Naive thymus-derived CD8-positive, alpha-beta T cell (primary cell): Measurements from ENCODE around the gene NR6A1. TPM values are rescaled to one million over a fixed set of nuclear protein-coding genes. Genes with fewer than 3 reads are reported as not detected.
A peak's percentile ranks its signal among the peaks of the same experiment; 100 is the strongest.

Experiments used
- ATAC-seq, 2 donors: fragments of 150-1000 bp; cut with Tn5 transposase in 1 of 2; sonication (Bioruptor Pico), chemical (Tn5 transposase) in 1 of 2; 1 replicate in 1 of 2; 2 replicates in 1 of 2; pipeline ENCODE4 v1.10.0; 2021; ENCODE audit warnings: mild to moderate bottlenecking in 2 of 2, moderate library complexity in 2 of 2
- POLR2A ChIA-PET: fragments of 350-600 bp; sonication (Branson Sonifier 250); formaldehyde crosslinking; loops from one replicate; lab custom pipeline; 2021; ENCODE audit warnings: antibody characterized with exemption; lab: Charles Lee
- DNase-seq, 10 donors: peaks; one replicate each; pipeline versions ENCODE4 v3.0.0 to v3.0.0-alpha.2; 2020 to 2022
- H3K27ac Mint-ChIP-seq, 10 donors: one replicate each; pipeline ENCODE4 v1.8.0; 2020 to 2022; ENCODE audit warnings: mild to moderate bottlenecking in 10 of 10, mixed read lengths in 10 of 10, moderate library complexity in 4 of 10, inconsistent platforms in 1 of 10
- H3K27me3 Mint-ChIP-seq, 5 donors: one replicate each; pipeline ENCODE4 v1.8.0; 2021 to 2022; ENCODE audit warnings: mixed read lengths in 5 of 5
- H3K36me3 Mint-ChIP-seq, 3 donors: one replicate each; pipeline ENCODE4 v1.8.0; 2020 to 2022; ENCODE audit warnings: mixed read lengths in 3 of 3, mild to moderate bottlenecking in 2 of 3, inconsistent platforms in 1 of 3
- H3K4me1 Mint-ChIP-seq, 4 donors: one replicate each; pipeline ENCODE4 v1.8.0; 2021 to 2022; ENCODE audit warnings: mixed read lengths in 4 of 4
- H3K4me3 Mint-ChIP-seq, 10 donors: one replicate each; pipeline ENCODE4 v1.8.0; 2020 to 2022; ENCODE audit warnings: mild to moderate bottlenecking in 10 of 10, mixed read lengths in 10 of 10, moderate library complexity in 6 of 10, inconsistent platforms in 1 of 10
- H3K9me3 Mint-ChIP-seq, 9 donors: one replicate each; pipeline ENCODE4 v1.8.0; 2020 to 2022; ENCODE audit warnings: mixed read lengths in 9 of 9, mild to moderate bottlenecking in 3 of 9, inconsistent platforms in 1 of 9, moderate library complexity in 1 of 9
- polyA plus RNA-seq, 3 donors: library from polyadenylated mRNA; unstranded; fragments of 300-500 nt; fragmentation: Illumina TruSeq; gene quantifications; one replicate each; pipeline ENCODE4 v1.2.3, GENCODE V29; 2021
- total RNA-seq, 8 experiments: library from RNA in 2 of 8; stranded (reverse) in 2 of 8; gene quantifications; one replicate each; pipeline ENCODE4 v1.2.3 and lab custom pipeline; 2021 to 2026

The NR6A1 gene
- total RNA-seq = under 1 TPM in 1 of 2 experiments, not detected in 1; 0.05 TPM
- not detected for polyA plus RNA-seq
- 0 to 3.1 (median 0.04) reads per million in 6 experiments for total RNA-seq (lab: John Stamatoyannopoulos, UW)

DNA sequence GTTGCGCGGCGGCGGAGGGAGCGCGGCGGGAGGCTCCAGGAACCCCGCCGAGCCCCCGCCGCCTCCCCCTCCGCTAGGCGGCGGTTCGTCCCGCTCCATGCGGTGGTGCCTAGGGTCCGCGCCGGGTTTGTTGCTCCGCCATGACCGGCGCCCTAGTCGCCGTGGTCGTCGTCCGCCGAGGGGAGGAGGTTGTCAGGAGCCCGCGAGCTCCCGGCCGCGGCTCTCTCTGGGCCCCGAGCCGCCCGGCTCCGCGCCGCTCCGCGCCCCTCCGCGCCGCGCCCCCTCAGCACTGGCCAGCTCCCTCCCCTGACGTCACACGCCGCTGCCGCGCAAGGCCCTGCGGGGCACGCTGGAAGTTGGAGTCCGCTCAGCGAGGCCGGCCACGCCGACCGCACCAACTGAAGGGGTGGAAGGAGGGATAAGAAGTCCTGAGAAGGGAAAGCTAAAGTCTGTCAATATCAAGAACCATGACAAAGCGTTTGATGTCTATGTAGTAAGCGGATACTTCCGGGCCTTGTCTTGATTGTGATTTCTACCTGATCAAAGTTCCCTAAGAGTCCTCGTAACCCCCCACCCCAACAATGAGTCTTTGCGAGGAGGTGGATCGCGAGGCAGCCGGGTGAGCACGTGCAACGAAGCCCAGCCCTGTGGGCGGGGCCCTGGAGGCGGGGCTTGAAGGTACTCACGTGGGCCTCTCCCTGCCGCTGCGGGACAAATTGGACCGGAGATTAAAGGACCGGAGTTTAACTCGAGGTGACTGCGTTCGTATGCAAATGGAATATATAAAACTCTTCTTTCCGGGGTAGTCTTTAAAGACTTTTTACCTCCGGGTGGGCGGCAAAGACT, at the start of gene NR6A1:
TSS of gene NR6A1 (minus strand) at position 291 of the 846 bp plus-strand sequence.
- Mint-ChIP-seq H3K4me1 (peaks cover 23 to 46% (median 39%) of the 10 kb centered on the region in 4 donors), H3K27me3 (peaks cover 57 to 87% (median 62%) of the 10 kb centered on the region in 5 donors), H3K4me3 (peak within 1 kb of the TSS; percentile 84 to 94 (median 91)), H3K36me3 (no peaks in the 10 kb centered on the region), H3K9me3 (no peaks in the 10 kb centered on the region), H3K27ac (peak within 1 kb of the TSS; percentile 40 to 88 (median 76))
- ATAC-seq (peak; percentile 88 to 91), DNase-seq (peak; percentile 84 to 95 (median 90))
- POLR2A ChIA-PET = interaction anchor here (1.0 to 3.1 kb wide), 7 partner anchors 59 to 98 kb away, joined by 3 to 25 read pairs (median 4); partner anchors contain the start of genes ARPC5L, RPL35 and WDR38

DNA sequence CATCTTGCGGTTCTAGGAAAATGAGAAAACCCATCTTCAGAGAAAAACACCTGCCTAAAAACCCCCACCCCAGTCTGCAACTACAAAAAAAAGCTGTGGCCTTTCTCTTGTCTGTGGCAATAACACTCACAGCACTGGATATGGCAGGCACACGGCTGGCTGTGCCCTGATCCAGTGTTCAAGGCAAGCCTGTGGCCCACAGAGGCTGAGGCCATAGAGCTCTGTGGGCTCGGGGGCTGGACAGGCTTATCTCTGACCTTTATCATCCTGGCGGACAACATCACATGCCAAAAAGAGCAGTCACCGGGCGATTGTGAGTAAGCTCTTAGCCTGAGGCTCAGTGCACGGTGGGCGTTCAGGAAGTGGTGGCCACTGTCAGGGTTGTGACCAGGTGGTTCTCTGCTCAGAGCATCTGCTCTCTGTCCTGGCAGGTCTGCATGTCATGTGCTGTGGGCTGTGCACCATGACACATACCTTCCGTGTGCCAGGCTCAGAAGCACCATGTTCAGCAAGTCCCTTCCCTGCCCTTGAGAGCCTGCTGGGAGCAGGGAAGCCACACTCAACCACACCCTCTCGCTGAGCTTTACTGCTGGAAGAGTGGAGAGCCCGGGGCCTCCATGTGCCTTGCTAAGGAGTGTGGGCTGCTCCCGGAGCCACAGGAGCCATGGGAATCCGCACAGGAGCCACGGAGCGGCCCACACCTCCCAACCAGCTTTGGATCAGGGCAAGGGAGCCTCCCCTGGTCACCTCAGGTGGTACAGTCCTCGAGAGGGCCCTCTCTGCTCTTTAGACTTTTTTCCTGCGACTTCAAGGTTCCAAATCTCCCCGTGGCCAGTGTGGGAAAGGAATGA, 47.5 kb upstream of the NR6A1 start:
- Mint-ChIP-seq H3K9me3 (no peaks in the 10 kb centered on the region), H3K27ac (peak overlapping the region in 1 of 10 donors; percentile 9), H3K27me3 (peaks cover 0 to 40% (median 20%) of the 10 kb centered on the region in 5 donors), H3K4me1 (peaks cover 0 to 5% (median 3%) of the 10 kb centered on the region in 4 donors), H3K36me3 (no peaks in the 10 kb centered on the region), H3K4me3 (no peak overlapping the region)
- DNase-seq (no peak), ATAC-seq (no peak)
- POLR2A ChIA-PET = no interaction called here

DNA sequence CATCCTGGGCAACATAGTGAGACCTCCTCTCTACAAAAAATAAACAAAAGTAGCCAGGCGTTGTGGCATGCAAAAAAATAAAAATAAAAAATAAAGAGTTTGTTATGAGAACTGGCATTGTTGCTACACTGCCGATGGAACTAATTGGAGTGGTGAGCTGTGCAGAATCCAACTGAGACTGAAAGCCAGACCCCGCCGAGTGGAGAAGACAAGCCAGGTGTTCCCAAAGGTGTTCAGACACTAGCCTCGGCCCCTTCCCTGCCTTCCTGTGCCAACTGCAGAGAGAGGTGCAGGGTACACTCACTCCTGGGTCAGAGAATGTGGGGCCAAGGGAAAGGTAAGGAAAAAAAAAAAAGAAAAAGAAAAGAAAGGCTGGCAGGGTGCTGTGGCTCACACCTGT, 44.5 kb upstream of the NR6A1 start:
- no peak overlapping the region for H3K4me3 Mint-ChIP-seq
- H3K27ac Mint-ChIP-seq = no peak overlapping the region
- H3K27me3 Mint-ChIP-seq = peaks cover 0 to 33% (median 13%) of the 10 kb centered on the region in 5 donors
- DNase-seq (no peak), ATAC-seq (no peak)
- no peaks in the 10 kb centered on the region for H3K9me3 Mint-ChIP-seq
- H3K36me3 Mint-ChIP-seq = no peaks in the 10 kb centered on the region
- POLR2A ChIA-PET = no interaction called here
- peaks cover 0 to 5% (median 3%) of the 10 kb centered on the region in 4 donors for H3K4me1 Mint-ChIP-seq

DNA sequence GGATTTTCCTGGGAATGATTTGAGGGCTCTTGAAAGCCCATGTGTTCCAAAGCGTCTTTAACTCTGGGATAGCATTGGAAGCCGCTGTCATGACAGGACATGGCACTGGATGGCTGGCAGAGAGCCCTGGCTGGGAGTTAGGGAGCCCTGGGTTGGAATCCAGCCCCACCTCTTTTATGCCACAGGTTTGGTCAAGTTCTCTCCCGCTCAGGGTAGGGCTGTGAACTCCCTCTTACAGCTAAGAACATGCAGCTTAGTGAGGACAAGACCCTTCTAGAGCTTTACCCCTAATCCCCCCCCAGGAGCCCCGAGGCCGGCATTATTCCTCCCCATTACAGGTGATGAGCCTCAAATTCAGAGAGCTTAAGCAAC, 43.0 kb upstream of the NR6A1 start:
- POLR2A ChIA-PET = no interaction called here
- peaks cover 0 to 25% (median 10%) of the 10 kb centered on the region in 5 donors for H3K27me3 Mint-ChIP-seq

DNA sequence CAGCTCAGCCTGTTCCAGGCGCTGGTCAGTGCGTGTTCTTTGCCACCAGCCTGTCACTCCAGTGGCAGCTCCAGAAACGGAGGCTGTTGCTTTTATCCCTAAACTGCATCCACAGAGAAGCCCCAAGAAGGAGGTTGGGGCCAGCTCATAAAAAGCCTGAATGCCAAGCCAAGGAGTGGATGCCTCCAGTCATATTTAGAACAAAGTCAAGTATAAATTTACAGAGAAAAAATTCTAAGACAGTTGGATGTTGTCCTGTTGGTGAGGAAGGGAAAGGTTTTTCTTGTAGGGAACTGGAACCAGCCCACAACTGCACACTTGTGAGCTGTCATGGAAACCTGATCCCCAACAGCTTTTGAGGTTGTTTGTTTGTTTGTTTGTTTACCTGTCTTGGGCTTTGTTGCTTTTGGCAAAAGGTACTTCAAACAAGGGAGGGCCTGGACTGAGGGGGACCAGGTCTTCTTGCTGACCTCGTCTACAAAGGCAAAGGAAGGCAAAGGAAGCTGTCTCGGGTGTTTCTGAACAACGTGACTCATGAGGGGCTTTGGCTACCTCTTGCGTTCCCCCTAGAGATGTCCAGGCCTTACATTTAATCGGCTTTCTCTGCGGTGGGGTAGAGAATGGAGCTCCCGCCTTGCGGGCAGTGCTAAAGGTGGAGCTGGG, 42.5 kb upstream of the NR6A1 start:
- POLR2A ChIA-PET = no interaction called here
- H3K4me3 Mint-ChIP-seq = no peak overlapping the region
- peaks cover 0 to 28% (median 10%) of the 10 kb centered on the region in 5 donors for H3K27me3 Mint-ChIP-seq
- H3K36me3 Mint-ChIP-seq = no peaks in the 10 kb centered on the region
- DNase-seq = no peak
- H3K9me3 Mint-ChIP-seq = no peaks in the 10 kb centered on the region
- no peak for ATAC-seq
- peaks cover 0 to 5% (median 3%) of the 10 kb centered on the region in 4 donors for H3K4me1 Mint-ChIP-seq
- no peak overlapping the region for H3K27ac Mint-ChIP-seq

More for the DNA sequence above, 43.0 kb upstream of the NR6A1 start:
- Mint-ChIP-seq H3K4me1 (peaks cover 0 to 5% (median 3%) of the 10 kb centered on the region in 4 donors), H3K36me3 (no peaks in the 10 kb centered on the region), H3K27ac (no peak overlapping the region), H3K4me3 (no peak overlapping the region), H3K9me3 (no peaks in the 10 kb centered on the region)
- DNase-seq (no peak), ATAC-seq (no peak)

DNA sequence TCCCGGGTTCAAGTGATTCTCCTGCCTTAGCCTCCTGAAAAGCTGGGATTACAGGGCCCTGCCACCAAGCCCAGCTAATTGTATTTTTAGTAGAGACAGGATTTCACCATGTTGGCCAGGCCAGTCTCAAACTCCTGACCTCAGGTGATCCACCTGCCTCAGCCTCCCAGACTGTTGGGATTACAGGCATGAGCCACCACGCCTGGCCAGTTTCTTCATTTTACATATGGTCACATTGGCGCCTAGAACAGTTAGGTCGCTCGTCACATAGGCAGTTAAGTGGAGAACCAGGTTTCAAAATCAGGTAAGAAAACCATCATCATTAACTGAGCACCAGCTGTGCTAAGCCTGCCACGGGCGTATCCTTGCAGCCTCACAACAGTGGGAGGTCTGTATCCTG, 41.9 kb upstream of the NR6A1 start:
- POLR2A ChIA-PET = no interaction called here
- ATAC-seq (no peak), DNase-seq (no peak)
- Mint-ChIP-seq H3K4me3 (no peak overlapping the region), H3K4me1 (peaks cover 0 to under 1% (median 0%) of the 10 kb centered on the region in 4 donors), H3K27me3 (peaks cover 1 to 29% (median 11%) of the 10 kb centered on the region in 5 donors), H3K36me3 (no peaks in the 10 kb centered on the region), H3K9me3 (no peaks in the 10 kb centered on the region), H3K27ac (no peak overlapping the region)

DNA sequence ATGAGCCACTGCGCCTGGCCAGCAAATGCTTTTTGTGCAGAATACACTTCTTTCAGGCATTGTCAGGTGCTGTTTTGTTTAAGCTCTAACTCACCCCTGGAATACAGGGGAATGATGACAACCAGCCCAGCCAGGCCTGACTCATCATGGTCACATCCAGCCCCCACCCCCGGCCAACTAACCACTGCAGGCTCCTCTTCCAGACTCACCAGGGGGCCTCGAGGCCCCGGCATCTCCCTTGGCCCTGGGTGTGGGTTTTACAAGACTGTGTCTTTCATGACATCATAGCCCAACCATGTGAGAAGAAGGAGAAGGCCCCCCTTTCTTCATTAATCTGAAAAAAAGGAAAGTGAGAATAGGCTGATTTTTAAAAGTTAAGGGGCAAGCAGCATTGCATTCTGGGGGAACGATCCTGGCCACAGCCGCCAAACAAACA, 41.3 kb upstream of the NR6A1 start:
- peaks cover 1 to 25% (median 10%) of the 10 kb centered on the region in 5 donors for H3K27me3 Mint-ChIP-seq
- H3K36me3 Mint-ChIP-seq = no peaks in the 10 kb centered on the region
- POLR2A ChIA-PET = interaction anchor here (0.6 kb wide), 1 partner anchor 314 kb away, joined by 5 read pairs; no protein-coding TSS in a partner anchor
- H3K27ac Mint-ChIP-seq = no peak overlapping the region
- H3K9me3 Mint-ChIP-seq = no peaks in the 10 kb centered on the region
- DNase-seq (no peak), ATAC-seq (no peak)
- H3K4me1 Mint-ChIP-seq = no peaks in the 10 kb centered on the region
- H3K4me3 Mint-ChIP-seq = no peak overlapping the region

DNA sequence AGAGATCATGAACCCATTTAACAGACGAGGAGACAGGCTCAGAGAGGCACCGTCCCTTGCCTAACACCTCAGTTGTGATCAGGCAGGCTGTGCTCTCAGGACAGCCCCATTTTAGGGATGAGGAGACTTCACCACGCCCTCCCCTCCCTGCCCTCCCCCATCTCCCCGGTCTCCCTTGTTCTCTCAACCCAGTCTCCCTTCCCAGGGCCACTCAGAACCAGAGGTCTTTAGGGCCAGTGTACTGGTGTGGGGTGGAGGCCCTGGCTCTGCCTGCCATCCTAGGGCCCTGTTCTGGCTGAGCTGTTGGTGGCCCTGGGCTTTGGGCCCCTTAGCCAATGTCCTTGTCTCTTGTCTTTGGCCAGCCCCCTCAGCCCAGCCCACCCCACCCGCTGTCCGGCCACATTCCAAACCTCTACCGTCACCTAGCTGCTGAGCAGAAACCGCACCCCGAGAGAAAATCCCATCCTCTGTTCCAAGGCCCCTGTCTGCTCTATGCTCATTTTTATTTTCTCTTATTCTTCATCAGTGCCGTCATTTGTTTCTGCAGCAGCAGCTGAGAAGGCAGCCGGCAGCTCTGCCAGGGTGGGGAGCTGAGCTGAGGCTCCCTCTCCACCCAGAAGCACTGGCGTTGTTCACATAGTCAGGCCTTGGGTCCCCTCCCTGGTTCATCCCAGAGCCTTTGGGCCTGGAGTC, 39.7 kb upstream of the NR6A1 start:
- Mint-ChIP-seq H3K4me1 (no peaks in the 10 kb centered on the region), H3K27me3 (peaks cover 0 to 16% (median 6%) of the 10 kb centered on the region in 5 donors), H3K9me3 (no peaks in the 10 kb centered on the region), H3K4me3 (no peak overlapping the region), H3K27ac (no peak overlapping the region), H3K36me3 (no peaks in the 10 kb centered on the region)
- ATAC-seq (no peak), DNase-seq (no peak)
- POLR2A ChIA-PET = no interaction called here

DNA sequence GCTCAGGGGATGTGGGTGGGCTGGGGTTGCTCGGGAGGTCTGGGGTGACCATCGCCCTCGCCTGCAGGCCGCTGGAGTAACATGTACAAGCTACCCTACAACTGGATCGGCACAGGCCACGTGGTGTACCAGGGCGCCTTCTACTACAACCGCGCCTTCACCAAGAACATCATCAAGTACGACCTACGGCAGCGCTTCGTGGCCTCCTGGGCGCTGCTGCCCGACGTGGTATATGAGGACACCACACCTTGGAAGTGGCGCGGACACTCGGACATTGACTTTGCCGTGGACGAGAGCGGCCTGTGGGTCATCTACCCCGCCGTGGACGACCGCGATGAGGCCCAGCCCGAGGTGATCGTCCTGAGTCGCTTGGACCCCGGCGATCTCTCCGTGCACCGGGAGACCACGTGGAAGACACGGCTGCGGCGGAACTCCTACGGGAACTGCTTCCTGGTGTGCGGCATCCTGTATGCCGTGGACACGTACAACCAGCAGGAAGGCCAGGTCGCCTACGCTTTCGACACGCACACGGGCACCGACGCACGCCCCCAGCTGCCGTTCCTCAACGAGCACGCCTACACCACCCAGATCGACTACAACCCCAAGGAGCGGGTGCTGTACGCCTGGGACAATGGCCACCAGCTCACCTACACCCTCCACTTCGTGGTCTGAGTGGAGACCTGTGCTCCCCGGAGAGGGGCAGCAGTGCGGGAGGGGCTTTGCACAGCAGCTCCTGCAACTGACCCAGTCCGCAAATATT, 38.8 kb upstream of the NR6A1 start:
- DNase-seq (peak in 1 of 10 donors; percentile 34), ATAC-seq (no peak)
- H3K36me3 Mint-ChIP-seq = no peaks in the 10 kb centered on the region
- no peaks in the 10 kb centered on the region for H3K4me1 Mint-ChIP-seq
- POLR2A ChIA-PET = no interaction called here
- H3K4me3 Mint-ChIP-seq = no peak overlapping the region
- H3K27me3 Mint-ChIP-seq = peaks cover 0 to 10% (median 6%) of the 10 kb centered on the region in 5 donors
- no peak overlapping the region for H3K27ac Mint-ChIP-seq
- no peaks in the 10 kb centered on the region for H3K9me3 Mint-ChIP-seq

DNA sequence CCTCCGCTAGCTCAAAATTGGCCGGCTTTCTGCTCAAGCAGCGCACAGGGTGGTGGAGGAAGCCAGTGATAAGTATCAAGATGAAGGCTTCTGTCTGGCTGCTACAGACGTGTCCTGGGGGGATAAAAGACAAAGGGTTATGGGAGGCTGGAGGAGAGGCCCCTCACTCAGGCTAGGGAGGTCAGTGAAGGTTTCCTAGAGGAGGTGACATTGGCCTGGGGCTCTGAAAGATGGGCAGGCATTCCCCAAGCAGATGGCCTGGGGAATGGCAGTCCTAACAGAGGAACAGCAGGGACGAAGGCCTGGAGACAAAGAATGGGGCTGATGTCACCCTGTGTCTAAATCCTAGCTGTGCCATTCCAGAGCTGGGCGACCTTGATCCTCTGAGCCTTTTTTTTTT, 38.1 kb upstream of the NR6A1 start:
- Mint-ChIP-seq H3K4me3 (no peak overlapping the region), H3K27ac (no peak overlapping the region), H3K4me1 (no peaks in the 10 kb centered on the region), H3K9me3 (no peaks in the 10 kb centered on the region), H3K36me3 (no peaks in the 10 kb centered on the region), H3K27me3 (peaks cover 0 to 10% (median 6%) of the 10 kb centered on the region in 5 donors)
- no peak for ATAC-seq
- peak in 1 of 10 donors; percentile 4 for DNase-seq
- POLR2A ChIA-PET = no interaction called here

DNA sequence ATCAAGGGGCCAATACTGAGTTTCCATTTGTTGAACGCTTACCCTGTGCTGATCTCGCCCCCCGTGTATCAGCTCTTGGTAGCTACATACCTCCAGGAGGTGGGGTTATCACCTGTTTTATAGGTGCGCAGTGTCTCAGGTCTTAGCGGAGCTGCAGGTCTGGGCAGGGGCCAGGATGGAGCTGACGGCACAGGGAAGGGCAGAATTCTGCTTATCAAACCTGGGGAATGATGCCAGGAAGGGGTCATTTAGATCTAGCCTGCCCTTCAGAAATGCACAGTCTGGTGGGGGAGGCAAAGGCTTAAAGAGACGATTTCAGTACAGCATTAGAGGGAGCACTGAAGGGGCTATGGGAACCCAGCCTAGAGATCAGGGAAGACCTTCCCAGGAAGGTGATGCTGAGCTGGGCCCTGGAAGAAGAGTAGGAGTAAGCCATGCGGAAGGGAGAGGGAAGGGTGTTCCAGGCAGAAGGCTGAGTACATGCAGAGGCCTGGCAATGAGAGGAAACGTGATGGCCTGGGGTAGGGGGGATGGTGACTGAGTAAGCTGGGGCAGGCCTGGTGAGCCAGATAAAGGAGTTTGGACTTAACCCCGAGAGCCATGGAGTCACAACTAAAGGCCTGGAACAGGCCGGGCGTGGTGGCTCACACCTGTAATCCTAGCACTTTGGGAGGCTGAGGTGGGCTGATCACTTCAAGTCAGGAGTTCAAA, 37.3 kb upstream of the NR6A1 start:
- no peak for ATAC-seq
- no peak overlapping the region for H3K27ac Mint-ChIP-seq
- no peak overlapping the region for H3K4me3 Mint-ChIP-seq
- H3K4me1 Mint-ChIP-seq = no peaks in the 10 kb centered on the region
- H3K9me3 Mint-ChIP-seq = no peaks in the 10 kb centered on the region
- H3K27me3 Mint-ChIP-seq = peaks cover 0 to 10% (median 6%) of the 10 kb centered on the region in 5 donors
- DNase-seq = peak in 1 of 10 donors; percentile 43
- POLR2A ChIA-PET = interaction anchor here (0.5 kb wide), 1 partner anchor 127 kb away, joined by 3 read pairs; no protein-coding TSS in a partner anchor
- no peaks in the 10 kb centered on the region for H3K36me3 Mint-ChIP-seq
